ENCODE measurements around the gene CCR6. TPM values are rescaled to one million over a fixed set of nuclear protein-coding genes. Genes with fewer than 3 reads are reported as not detected.

CCR6 gene
- total RNA-seq, 2 experiments from 2014 or later = 3.0 to 3.6 TPM

DNA sequence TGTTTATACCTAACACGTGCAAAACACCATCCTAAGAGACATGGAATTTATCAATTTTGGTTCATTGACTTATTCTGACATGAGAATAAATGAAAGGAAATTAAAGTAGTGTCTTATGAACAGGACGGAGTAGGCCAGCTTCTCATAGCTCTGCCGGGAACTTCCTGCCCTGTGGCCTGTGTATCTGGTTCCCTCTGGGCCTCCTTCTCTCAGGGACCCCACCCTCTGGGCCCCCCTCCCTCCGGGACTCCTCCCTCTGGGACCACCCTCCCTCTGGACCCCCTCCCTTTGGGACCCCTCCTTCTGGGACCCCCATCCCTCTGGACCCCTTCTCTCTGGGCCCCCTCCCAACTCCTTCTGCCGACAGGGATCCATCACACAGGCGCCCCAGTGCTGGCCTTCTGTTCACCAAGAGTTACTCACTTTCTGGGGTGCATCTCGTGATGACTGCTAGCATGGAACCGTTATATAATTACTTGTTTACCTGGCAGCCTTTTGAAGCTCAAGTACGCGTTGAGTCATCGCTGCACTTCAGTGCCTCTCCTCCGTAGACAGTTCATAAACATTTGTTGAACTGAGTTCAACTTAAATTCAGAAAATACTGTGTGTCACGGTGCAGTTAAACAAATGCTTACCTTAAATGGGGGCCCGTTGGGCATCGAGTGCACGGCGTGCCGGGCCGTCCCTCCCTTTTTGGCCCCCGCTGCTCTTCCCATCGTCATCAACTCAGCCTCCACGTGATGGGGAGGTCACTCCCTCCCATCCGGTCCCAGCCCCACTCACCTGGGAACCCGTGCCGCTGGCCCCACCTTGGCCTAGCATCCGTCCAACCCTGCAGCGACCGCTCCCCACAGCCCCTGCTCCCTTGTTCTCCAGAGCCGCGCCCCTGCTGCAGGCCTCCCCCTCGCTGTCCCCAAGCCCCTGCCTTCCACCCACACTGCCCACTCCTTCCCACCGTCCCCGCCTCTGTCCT, 8.1 kb downstream of the CCR6 start:
- Mint-ChIP-seq H3K4me3 (no peak overlapping the region), H3K9me3 (no peaks in the 10 kb centered on the region), H3K4me1 (peaks cover 8% of the 10 kb centered on the region), H3K27me3 (peaks cover 1% of the 10 kb centered on the region), H3K36me3 (peaks cover 2% of the 10 kb centered on the region), H3K27ac (no peak overlapping the region)
- DNase-seq (no peak), ATAC-seq (ENCODE audit: low read depth) (no peak)
- POLR2A ChIA-PET = no interaction called here

DNA sequence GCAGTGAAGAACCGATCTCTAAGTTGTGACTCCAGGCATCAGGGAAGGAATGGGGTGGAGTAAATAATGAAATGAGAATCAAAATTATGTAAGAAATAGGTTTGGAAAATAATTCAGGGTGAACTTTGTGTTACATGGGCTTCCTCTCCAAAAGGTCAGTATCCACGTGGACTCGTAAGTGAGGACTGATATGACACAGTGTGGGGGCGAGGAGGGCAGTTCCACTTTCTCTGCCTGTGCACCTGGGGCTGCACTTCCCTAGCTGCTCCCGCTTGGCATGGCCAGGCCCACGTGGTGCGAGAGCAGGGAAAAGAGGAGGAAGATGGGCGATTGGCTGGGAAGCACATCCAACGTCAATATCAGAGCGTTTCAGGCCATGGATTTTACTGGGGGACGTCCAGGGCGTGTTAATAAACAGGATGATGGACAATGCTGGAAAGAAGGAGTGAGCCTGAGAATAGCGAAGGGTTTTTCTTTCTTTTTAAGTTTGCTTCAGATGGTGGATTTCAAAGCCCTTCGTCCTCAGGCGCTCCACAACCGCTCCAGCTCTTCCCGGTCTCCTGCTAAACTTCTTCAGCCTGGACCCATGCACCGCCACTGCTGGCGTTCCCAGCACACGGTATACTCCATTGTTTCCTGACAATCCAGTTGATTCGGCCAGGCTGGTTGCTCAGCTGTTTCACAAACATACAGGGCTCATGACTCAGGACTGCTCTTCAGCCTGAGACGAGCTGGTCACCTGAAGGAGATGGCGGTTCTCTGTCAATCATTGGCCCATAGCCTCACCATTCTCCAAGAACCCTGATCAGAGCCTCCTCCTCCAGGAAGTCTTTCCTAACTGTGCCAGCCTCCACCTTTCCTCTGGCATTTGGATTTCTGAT, 11.8 kb downstream of the CCR6 start:
- Mint-ChIP-seq H3K27ac (no peak overlapping the region), H3K4me3 (no peak overlapping the region), H3K36me3 (no peaks in the 10 kb centered on the region), H3K9me3 (no peaks in the 10 kb centered on the region), H3K4me1 (peaks cover 8% of the 10 kb centered on the region), H3K27me3 (peaks cover 10% of the 10 kb centered on the region)
- ATAC-seq (ENCODE audit: low read depth) (no peak), DNase-seq (no peak)
- POLR2A ChIA-PET = no interaction called here

DNA sequence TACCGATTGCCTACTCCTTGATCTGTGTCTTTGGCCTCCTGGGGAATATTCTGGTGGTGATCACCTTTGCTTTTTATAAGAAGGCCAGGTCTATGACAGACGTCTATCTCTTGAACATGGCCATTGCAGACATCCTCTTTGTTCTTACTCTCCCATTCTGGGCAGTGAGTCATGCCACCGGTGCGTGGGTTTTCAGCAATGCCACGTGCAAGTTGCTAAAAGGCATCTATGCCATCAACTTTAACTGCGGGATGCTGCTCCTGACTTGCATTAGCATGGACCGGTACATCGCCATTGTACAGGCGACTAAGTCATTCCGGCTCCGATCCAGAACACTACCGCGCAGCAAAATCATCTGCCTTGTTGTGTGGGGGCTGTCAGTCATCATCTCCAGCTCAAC, 13.5 kb downstream of the CCR6 start:
- H3K4me3 Mint-ChIP-seq = no peak overlapping the region
- no peak overlapping the region for H3K27ac Mint-ChIP-seq
- H3K9me3 Mint-ChIP-seq = no peaks in the 10 kb centered on the region
- DNase-seq = no peak
- ATAC-seq (ENCODE audit: low read depth) = no peak
- POLR2A ChIA-PET = no interaction called here
- peaks cover 13% of the 10 kb centered on the region for H3K27me3 Mint-ChIP-seq
- no peaks in the 10 kb centered on the region for H3K36me3 Mint-ChIP-seq
- peaks cover 3% of the 10 kb centered on the region for H3K4me1 Mint-ChIP-seq

GRCh38 chr6:167137081-167137480, 14.2 kb downstream of the CCR6 start:
- no peak for ATAC-seq (ENCODE audit: low read depth)
- POLR2A ChIA-PET = no interaction called here
- Mint-ChIP-seq H3K4me1 (peaks cover 3% of the 10 kb centered on the region), H3K36me3 (no peaks in the 10 kb centered on the region), H3K4me3 (no peak overlapping the region), H3K9me3 (no peaks in the 10 kb centered on the region), H3K27ac (no peak overlapping the region), H3K27me3 (peaks cover 13% of the 10 kb centered on the region)
- no peak for DNase-seq

GRCh38 chr6:167137881-167138280, 15.0 kb downstream of the CCR6 start:
- Mint-ChIP-seq H3K36me3 (no peaks in the 10 kb centered on the region), H3K27me3 (peaks cover 12% of the 10 kb centered on the region), H3K9me3 (no peaks in the 10 kb centered on the region), H3K4me1 (peaks cover 3% of the 10 kb centered on the region), H3K27ac (no peak overlapping the region), H3K4me3 (no peak overlapping the region)
- DNase-seq (no peak), ATAC-seq (ENCODE audit: low read depth) (no peak)
- POLR2A ChIA-PET = interaction anchor here (0.7 kb wide), 1 partner anchor 227 kb away, joined by 4 read pairs; no protein-coding TSS in a partner anchor

- Mint-ChIP-seq H3K27ac (no peak overlapping the region), H3K27me3 (peaks cover 18% of the 10 kb centered on the region), H3K9me3 (no peaks in the 10 kb centered on the region), H3K4me1 (peaks cover 3% of the 10 kb centered on the region), H3K4me3 (no peak overlapping the region), H3K36me3 (no peaks in the 10 kb centered on the region)
- POLR2A ChIA-PET = interaction anchor here (1.0 kb wide), 1 partner anchor 17 kb away, joined by 3 read pairs; the partner anchor contains the start of gene CCR6
- no peak for ATAC-seq (ENCODE audit: low read depth)
- DNase-seq = no peak
These were observed 16.9 kb downstream of the CCR6 start for GRCh38 chr6:167139761-167140160.

- Mint-ChIP-seq H3K27me3 (peaks cover 18% of the 10 kb centered on the region), H3K4me1 (peaks cover 3% of the 10 kb centered on the region), H3K4me3 (no peak overlapping the region), H3K27ac (no peak overlapping the region), H3K36me3 (no peaks in the 10 kb centered on the region), H3K9me3 (no peaks in the 10 kb centered on the region)
- DNase-seq (no peak), ATAC-seq (ENCODE audit: low read depth) (no peak)
- POLR2A ChIA-PET = interaction anchor here (0.6 kb wide), 1 partner anchor 101 kb away, joined by 3 read pairs; no protein-coding TSS in a partner anchor
These were observed 17.9 kb downstream of the CCR6 start for GRCh38 chr6:167140589-167141474.

GRCh38 chr6:167141667-167142432, 19.0 kb downstream of the CCR6 start:
- peaks cover 3% of the 10 kb centered on the region for H3K4me1 Mint-ChIP-seq
- H3K27ac Mint-ChIP-seq = no peak overlapping the region
- POLR2A ChIA-PET = interaction anchor here (1.2 kb wide), 1 partner anchor 143 kb away, joined by 4 read pairs; the partner anchor contains the start of gene CEP43
- no peaks in the 10 kb centered on the region for H3K9me3 Mint-ChIP-seq
- ATAC-seq (ENCODE audit: low read depth) = peak; percentile 80
- peaks cover 21% of the 10 kb centered on the region for H3K27me3 Mint-ChIP-seq
- no peak overlapping the region for H3K4me3 Mint-ChIP-seq
- peak; percentile 66 for DNase-seq
- H3K36me3 Mint-ChIP-seq = no peaks in the 10 kb centered on the region

DNA sequence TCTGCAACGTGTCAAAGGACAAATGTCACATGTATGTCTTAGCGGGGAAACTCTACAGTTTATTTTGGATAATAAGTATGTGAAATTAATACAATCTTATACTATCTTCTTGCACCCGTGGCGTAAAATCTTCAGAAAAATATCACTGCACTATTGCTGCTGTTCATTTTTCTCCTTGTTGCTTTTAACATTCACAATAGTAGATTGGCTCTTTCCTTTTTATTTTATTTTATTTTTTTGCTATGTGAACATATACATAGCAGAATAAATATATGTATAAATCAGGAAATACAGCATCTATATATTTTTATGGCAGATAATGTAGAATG, 19.5 kb downstream of the CCR6 start:
- Mint-ChIP-seq H3K4me1 (peaks cover under 1% of the 10 kb centered on the region), H3K9me3 (no peaks in the 10 kb centered on the region), H3K4me3 (no peak overlapping the region), H3K27ac (no peak overlapping the region), H3K27me3 (peaks cover 18% of the 10 kb centered on the region), H3K36me3 (no peaks in the 10 kb centered on the region)
- ATAC-seq (ENCODE audit: low read depth) = no peak
- DNase-seq = no peak
- POLR2A ChIA-PET = interaction anchor here (1.2 kb wide), 1 partner anchor 143 kb away, joined by 4 read pairs; the partner anchor contains the start of gene CEP43

DNA sequence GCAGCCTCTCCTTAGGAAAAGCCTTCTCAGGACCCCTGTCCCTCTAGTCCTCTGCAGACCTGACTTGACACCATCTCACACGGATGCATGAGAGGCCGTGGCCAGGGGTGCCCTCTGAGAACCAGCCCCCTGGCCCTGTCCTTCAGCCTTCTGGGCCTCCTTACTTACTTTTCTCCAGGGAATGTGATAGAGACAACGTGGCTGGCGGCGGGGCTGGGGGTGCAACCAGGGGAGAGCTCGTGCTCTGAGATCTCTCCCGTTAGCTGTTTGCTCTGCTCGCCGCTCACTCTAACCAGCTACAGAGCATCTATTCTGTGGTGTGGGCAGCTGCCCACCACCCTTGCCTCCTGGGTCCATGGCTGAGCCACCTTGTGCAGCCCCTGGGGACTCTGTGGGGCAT, 20.1 kb downstream of the CCR6 start:
- Mint-ChIP-seq H3K9me3 (no peaks in the 10 kb centered on the region), H3K27ac (no peak overlapping the region), H3K27me3 (peaks cover 18% of the 10 kb centered on the region), H3K36me3 (no peaks in the 10 kb centered on the region), H3K4me1 (no peaks in the 10 kb centered on the region), H3K4me3 (no peak overlapping the region)
- ATAC-seq (ENCODE audit: low read depth) = no peak
- POLR2A ChIA-PET = no interaction called here
- no peak for DNase-seq

DNA sequence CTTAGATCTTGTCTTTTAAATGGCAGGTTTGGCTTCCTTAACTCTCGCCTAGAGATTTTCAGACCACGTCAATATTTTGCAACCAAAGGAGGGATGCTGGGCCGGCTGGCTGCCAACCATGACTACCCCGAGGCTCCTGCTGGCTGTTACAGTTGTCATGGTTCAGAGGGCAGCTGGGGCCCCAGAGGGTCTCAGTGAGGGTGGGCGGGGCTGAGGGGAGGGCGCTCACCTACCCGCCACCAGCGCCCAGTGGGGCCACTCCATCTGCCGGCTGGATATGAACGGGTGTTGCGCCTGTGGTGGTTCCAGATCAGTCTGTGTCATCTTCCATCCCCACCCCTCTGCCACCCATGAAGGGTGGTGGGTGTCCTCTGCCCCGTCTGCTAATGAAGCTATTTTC, 22.6 kb downstream of the CCR6 start:
- Mint-ChIP-seq H3K4me1 (no peaks in the 10 kb centered on the region), H3K27me3 (peaks cover 11% of the 10 kb centered on the region), H3K9me3 (no peaks in the 10 kb centered on the region), H3K27ac (no peak overlapping the region), H3K4me3 (no peak overlapping the region), H3K36me3 (no peaks in the 10 kb centered on the region)
- DNase-seq (no peak), ATAC-seq (ENCODE audit: low read depth) (no peak)
- POLR2A ChIA-PET = no interaction called here

GRCh38 chr6:167146135-167146534, 23.2 kb downstream of the CCR6 start:
- POLR2A ChIA-PET = no interaction called here
- Mint-ChIP-seq H3K27me3 (peaks cover 10% of the 10 kb centered on the region), H3K4me3 (no peak overlapping the region)

More at GRCh38 chr6:167146135-167146534, 23.2 kb downstream of the CCR6 start:
- no peaks in the 10 kb centered on the region for H3K9me3 Mint-ChIP-seq
- H3K27ac Mint-ChIP-seq = no peak overlapping the region
- no peak for ATAC-seq (ENCODE audit: low read depth)
- no peaks in the 10 kb centered on the region for H3K4me1 Mint-ChIP-seq
- no peaks in the 10 kb centered on the region for H3K36me3 Mint-ChIP-seq
- no peak for DNase-seq
